HEK293 (cell line): ENCODE results near the gene PRR19.
A peak's percentile ranks its signal among the peaks of the same experiment; 100 is the strongest.

ENCODE experiments used
- CTCF ChIA-PET: fragments of 350-600 bp; formaldehyde crosslinking; extraction: SDS; loops from one replicate; lab custom pipeline; 2021; ENCODE audit warnings: antibody characterized with exemption; lab: Yijun Ruan, JAX
- POLR2A ChIA-PET: fragments of 300-600 bp; formaldehyde crosslinking; extraction: SDS; loops from one replicate; lab custom pipeline; 2020; ENCODE audit warnings: antibody characterized with exemption, inconsistent platforms; lab: Yijun Ruan, JAX
- H3K27ac ChIP-seq: fragments of 200-500 bp; sonication (Bioruptor generic); 2 replicates; pipeline ENCODE4 v1.5.1; 2014; ENCODE audit warnings: low read depth, low read length, control low read depth, inconsistent platforms; ENCODE audit errors: extremely low read depth
- H3K36me3 ChIP-seq, 2 experiments: fragments of 200-500 bp in 1 of 2; sonication (Bioruptor generic) in 1 of 2; 1 replicate in 1 of 2; 2 replicates in 1 of 2; pipeline ENCODE4 v1.5.1; 2014 to 2017; ENCODE audit warnings: inconsistent platforms in 2 of 2, low read length in 2 of 2; ENCODE audit not compliant: control insufficient read depth in 2 of 2, insufficient read depth in 1 of 2
- H3K4me1 ChIP-seq: fragments of 200-500 bp; sonication (Bioruptor generic); 2 replicates; pipeline ENCODE4 v1.5.1; 2014; ENCODE audit warnings: mild to moderate bottlenecking, low read length, inconsistent platforms; ENCODE audit not compliant: control insufficient read depth, insufficient read depth
- H3K4me3 ChIP-seq: 2 replicates; pipeline ENCODE4 v1.5.1; 2011; ENCODE audit warnings: low read depth, mild to moderate bottlenecking, control low read depth, low read length, moderate library complexity
- H3K9me3 ChIP-seq: fragments of 200-500 bp; sonication (Bioruptor generic); 2 replicates; pipeline ENCODE4 v1.5.1; 2014; ENCODE audit warnings: low read depth, low read length, inconsistent platforms; ENCODE audit not compliant: control insufficient read depth, insufficient read depth
- EGR2 ChIP-seq: fragments of 450-650 bp; formaldehyde crosslinking; IDR thresholded peaks from 2 replicates; pipeline ENCODE4 v1.5.1; 2016; ENCODE audit warnings: low read depth, missing biosample characterization, missing genetic modification characterization
- GLI2 ChIP-seq: fragments of 450-650 bp; formaldehyde crosslinking; IDR thresholded peaks from 2 replicates; pipeline ENCODE4; 2017; ENCODE audit warnings: missing biosample characterization, missing genetic modification characterization, low read depth, borderline replicate concordance
- GLI4 ChIP-seq: fragments of 450-650 bp; formaldehyde crosslinking; IDR thresholded peaks from 2 replicates; pipeline ENCODE4 v1.5.1; 2016; ENCODE audit warnings: missing biosample characterization, missing genetic modification characterization
- SALL2 ChIP-seq: fragments of 450-650 bp; formaldehyde crosslinking; IDR thresholded peaks from 2 replicates; pipeline ENCODE4 v1.5.0; 2017; ENCODE audit warnings: missing biosample characterization, mild to moderate bottlenecking, missing genetic modification characterization, borderline replicate concordance
- SP2 ChIP-seq: fragments of 450-650 bp; formaldehyde crosslinking; IDR thresholded peaks from 2 replicates; pipeline ENCODE4 v1.5.1; 2016; ENCODE audit warnings: missing biosample characterization, missing genetic modification characterization
- SP7 ChIP-seq: fragments of 450-650 bp; formaldehyde crosslinking; IDR thresholded peaks from 2 replicates; pipeline ENCODE4 v1.5.1; 2016; ENCODE audit warnings: missing biosample characterization, missing genetic modification characterization
- WT1 ChIP-seq: fragments of 450-650 bp; formaldehyde crosslinking; IDR thresholded peaks from 2 replicates; pipeline ENCODE4 v1.5.1; 2016; ENCODE audit warnings: missing biosample characterization, missing genetic modification characterization
- ZBTB20 ChIP-seq: fragments of 450-650 bp; formaldehyde crosslinking; IDR thresholded peaks from 2 replicates; pipeline ENCODE4 v1.5.1; 2016; ENCODE audit warnings: missing biosample characterization, missing genetic modification characterization
- ZBTB48 ChIP-seq: fragments of 450-650 bp; formaldehyde crosslinking; IDR thresholded peaks from 2 replicates; pipeline ENCODE4 v1.5.1; 2016; ENCODE audit warnings: missing biosample characterization, missing genetic modification characterization
- ZBTB8A ChIP-seq: fragments of 450-650 bp; formaldehyde crosslinking; IDR thresholded peaks from 2 replicates; pipeline ENCODE4 v1.5.1; 2016; ENCODE audit warnings: missing biosample characterization, missing genetic modification characterization
- ZFHX2 ChIP-seq: fragments of 450-650 bp; formaldehyde crosslinking; conservative IDR thresholded peaks from 2 replicates; pipeline ENCODE4 v1.5.1; 2016; ENCODE audit warnings: missing biosample characterization, missing genetic modification characterization
- ZFP37 ChIP-seq: fragments of 450-650 bp; formaldehyde crosslinking; IDR thresholded peaks from 2 replicates; pipeline ENCODE4 v1.5.1; 2016; ENCODE audit warnings: missing biosample characterization, missing genetic modification characterization
- ZNF24 ChIP-seq: fragments of 450-650 bp; formaldehyde crosslinking; IDR thresholded peaks from 2 replicates; pipeline ENCODE4 v1.5.1; 2016; ENCODE audit warnings: missing biosample characterization, missing genetic modification characterization
- ZNF274 ChIP-seq, 2 experiments: fragments of 200-500 bp in 1 of 2; fragments of 450-650 bp in 1 of 2; sonication (Bioruptor generic) in 1 of 2; formaldehyde crosslinking in 1 of 2; IDR thresholded peaks; 2 replicates each; pipeline versions ENCODE4 v1.5.1 to v1.6.1; 2014 to 2016; ENCODE audit warnings: borderline replicate concordance in 1 of 2, inconsistent platforms in 1 of 2, low read length in 1 of 2, missing biosample characterization in 1 of 2, missing genetic modification characterization in 1 of 2
- ZNF354C ChIP-seq: fragments of 450-650 bp; formaldehyde crosslinking; IDR thresholded peaks from 2 replicates; pipeline ENCODE4 v1.5.1; 2016; ENCODE audit warnings: missing biosample characterization, missing genetic modification characterization, low read depth, borderline replicate concordance
- ZNF366 ChIP-seq: fragments of 450-650 bp; formaldehyde crosslinking; conservative IDR thresholded peaks from 2 replicates; pipeline ENCODE4 v1.5.1; 2016; ENCODE audit warnings: missing biosample characterization, missing genetic modification characterization
- ZNF423 ChIP-seq: fragments of 450-650 bp; formaldehyde crosslinking; IDR thresholded peaks from 2 replicates; pipeline ENCODE4 v1.5.1; 2016; ENCODE audit warnings: missing biosample characterization, missing genetic modification characterization
- ZNF48 ChIP-seq: fragments of 450-650 bp; formaldehyde crosslinking; IDR thresholded peaks from 2 replicates; pipeline ENCODE4 v1.5.1; 2016; ENCODE audit warnings: missing biosample characterization, missing genetic modification characterization
- ZNF530 ChIP-seq: fragments of 450-650 bp; formaldehyde crosslinking; IDR thresholded peaks from 2 replicates; pipeline ENCODE4 v1.5.1; 2016; ENCODE audit warnings: low read depth, missing biosample characterization, missing genetic modification characterization
- ZNF549 ChIP-seq: fragments of 450-650 bp; IDR thresholded peaks from 2 replicates; pipeline ENCODE4 v1.5.1; 2018; ENCODE audit warnings: missing biosample characterization, missing genetic modification characterization, mild to moderate bottlenecking, inconsistent platforms, moderate library complexity
- ZNF561 ChIP-seq: fragments of 450-650 bp; IDR thresholded peaks from 2 replicates; pipeline ENCODE4 v1.5.1; 2018; ENCODE audit warnings: missing biosample characterization, missing genetic modification characterization, borderline replicate concordance
- ZNF585B ChIP-seq: fragments of 450-650 bp; formaldehyde crosslinking; IDR thresholded peaks from 2 replicates; pipeline ENCODE4 v1.5.1; 2016; ENCODE audit warnings: missing biosample characterization, missing genetic modification characterization
- ZNF777 ChIP-seq: fragments of 450-650 bp; formaldehyde crosslinking; IDR thresholded peaks from 2 replicates; pipeline ENCODE4 v1.5.1; 2017; ENCODE audit warnings: missing biosample characterization, missing genetic modification characterization, borderline replicate concordance
- TF ChIP-seq, protein P1 (sequence below): fragments of 450-650 bp; formaldehyde crosslinking; IDR thresholded peaks from 2 replicates; pipeline ENCODE4 v1.5.1; 2016; ENCODE audit warnings: missing biosample characterization, missing genetic modification characterization
- TF ChIP-seq, protein P2 (sequence below): sonication (generic); formaldehyde crosslinking; IDR thresholded peaks from 2 replicates; pipeline ENCODE4 v1.8.1; 2022; ENCODE audit warnings: mild to moderate bottlenecking, moderate library complexity, missing genetic modification reagents
- TF ChIP-seq, protein P3 (sequence below): fragments of 450-650 bp; formaldehyde crosslinking; conservative IDR thresholded peaks from 2 replicates; pipeline ENCODE4 v1.5.1; 2016; ENCODE audit warnings: low read depth, missing biosample characterization, missing genetic modification characterization

Gene PRR19

DNA sequence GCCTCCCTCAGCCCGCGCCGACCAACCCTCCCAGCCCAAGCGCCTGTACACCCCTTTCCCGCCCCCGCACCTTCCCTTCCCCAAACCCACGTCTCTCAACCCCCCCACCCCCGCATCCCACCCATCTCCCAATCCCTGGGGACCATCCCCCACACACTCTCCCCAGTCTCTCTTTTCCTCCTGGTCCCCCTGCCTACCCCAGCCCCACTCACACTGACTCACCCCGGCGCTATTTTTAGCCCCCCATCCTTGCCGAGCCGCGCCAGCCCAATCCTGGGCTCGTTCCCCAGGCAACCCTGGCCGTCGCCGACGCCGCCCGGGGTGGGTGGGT lies 21.2 kb upstream of the PRR19 start:
- peaks cover 0 to 6% of the 10 kb centered on the region in 2 experiments; a peak in 1 of 3 replicates for H3K36me3 ChIP-seq
- H3K4me3 ChIP-seq, result peak overlapping the region; percentile 55
- no peaks in the 10 kb centered on the region for H3K9me3 ChIP-seq
- H3K4me1 ChIP-seq, result peaks cover 51% of the 10 kb centered on the region
- peak overlapping the region; percentile 92 for H3K27ac ChIP-seq
- CTCF ChIA-PET, result interaction anchor here (1.0 to 7.5 kb wide), 4 partner anchors 10 to 99 kb away, joined by 3 to 276 read pairs (median 35); partner anchors contain the start of genes CIC and GSK3A
- POLR2A ChIA-PET, result interaction anchor here (1.1 to 12.3 kb wide), 5 partner anchors 13 to 47 kb away, joined by 3 to 242 read pairs (median 6); partner anchors contain the start of genes GSK3A, PAFAH1B3 and PRR19
- TF ChIP-seq, protein P1, sequence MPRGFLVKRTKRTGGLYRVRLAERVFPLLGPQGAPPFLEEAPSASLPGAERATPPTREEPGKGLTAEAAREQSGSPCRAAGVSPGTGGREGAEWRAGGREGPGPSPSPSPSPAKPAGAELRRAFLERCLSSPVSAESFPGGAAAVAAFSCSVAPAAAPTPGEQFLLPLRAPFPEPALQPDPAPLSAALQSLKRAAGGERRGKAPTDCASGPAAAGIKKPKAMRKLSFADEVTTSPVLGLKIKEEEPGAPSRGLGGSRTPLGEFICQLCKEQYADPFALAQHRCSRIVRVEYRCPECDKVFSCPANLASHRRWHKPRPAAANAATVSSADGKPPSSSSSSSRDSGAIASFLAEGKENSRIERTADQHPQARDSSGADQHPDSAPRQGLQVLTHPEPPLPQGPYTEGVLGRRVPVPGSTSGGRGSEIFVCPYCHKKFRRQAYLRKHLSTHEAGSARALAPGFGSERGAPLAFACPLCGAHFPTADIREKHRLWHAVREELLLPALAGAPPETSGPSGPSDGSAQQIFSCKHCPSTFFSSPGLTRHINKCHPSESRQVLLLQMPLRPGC (tag by site-specific recombination), result no peak
- TF ChIP-seq ZNF561, result no peak
- no peak for TF ChIP-seq WT1 (tag by site-specific recombination)
- TF ChIP-seq ZBTB20, result no peak
- TF ChIP-seq, protein P2, sequence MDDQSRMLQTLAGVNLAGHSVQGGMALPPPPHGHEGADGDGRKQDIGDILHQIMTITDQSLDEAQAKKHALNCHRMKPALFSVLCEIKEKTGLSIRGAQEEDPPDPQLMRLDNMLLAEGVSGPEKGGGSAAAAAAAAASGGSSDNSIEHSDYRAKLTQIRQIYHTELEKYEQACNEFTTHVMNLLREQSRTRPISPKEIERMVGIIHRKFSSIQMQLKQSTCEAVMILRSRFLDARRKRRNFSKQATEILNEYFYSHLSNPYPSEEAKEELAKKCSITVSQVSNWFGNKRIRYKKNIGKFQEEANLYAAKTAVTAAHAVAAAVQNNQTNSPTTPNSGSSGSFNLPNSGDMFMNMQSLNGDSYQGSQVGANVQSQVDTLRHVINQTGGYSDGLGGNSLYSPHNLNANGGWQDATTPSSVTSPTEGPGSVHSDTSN (CRISPR knock-in tag), result 0 out of 2 replicates have a peak, but pooled peaks have one; percentile 4
- TF ChIP-seq EGR2 (tag by site-specific recombination), result peak; percentile 91
- peak; percentile 96 for TF ChIP-seq ZFHX2
- peak; percentile 68; the same call in 1 of the 2 replicates for TF ChIP-seq ZBTB8A

DNA sequence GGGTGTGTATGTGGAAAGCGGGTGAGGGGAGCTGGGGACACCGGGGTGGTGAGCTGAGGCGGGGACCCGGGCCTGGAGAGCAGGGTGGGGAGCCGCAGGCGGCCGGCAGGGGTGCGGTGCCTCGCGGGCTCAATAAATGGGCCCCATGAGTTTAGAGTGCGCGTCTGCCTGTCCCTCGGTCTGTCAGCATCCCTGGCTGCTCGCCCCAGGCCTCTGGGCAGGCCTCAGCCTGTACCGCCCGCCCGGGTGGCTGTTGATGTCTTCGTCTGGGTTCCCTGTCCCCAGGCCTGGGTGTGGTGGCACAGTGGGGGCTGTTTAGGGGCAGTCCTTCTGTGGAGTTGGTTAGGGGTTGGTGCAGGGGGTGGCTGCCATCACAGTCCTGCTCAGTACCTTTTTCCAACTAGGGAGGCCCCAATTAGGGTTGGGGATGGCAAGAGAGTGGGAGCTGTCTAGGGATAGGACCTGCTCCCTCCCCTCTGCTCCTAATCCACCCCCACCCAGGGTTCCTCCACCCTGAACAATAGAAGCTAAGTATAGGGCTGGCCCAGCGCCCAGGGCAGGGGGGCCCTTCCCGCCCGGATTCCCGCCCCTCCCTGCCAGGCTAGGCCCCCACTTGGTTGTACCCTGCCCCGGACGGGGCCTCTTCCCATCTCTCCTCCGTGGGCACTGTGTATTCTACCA lies 20.6 kb upstream of the PRR19 start:
- Histone ChIP-seq H3K4me3 (peak overlapping the region; percentile 23), H3K4me1 (peaks cover 56% of the 10 kb centered on the region)
- no peak for TF ChIP-seq GLI4 (tag by site-specific recombination)
- TF ChIP-seq SP2 (tag by site-specific recombination), result peak; percentile 55
- TF ChIP-seq, protein P2 (CRISPR knock-in tag), result no peak
- TF ChIP-seq GLI2 (tag by site-specific recombination), result no peak
- TF ChIP-seq SALL2 (tag by site-specific recombination), result no peak
- TF ChIP-seq ZFP37, result no peak
- TF ChIP-seq ZBTB48 (tag by site-specific recombination), result peak; percentile 99
- TF ChIP-seq ZBTB8A, result peak; percentile 76
- 0 out of 2 replicates have a peak, but pooled peaks have one; percentile 32 for TF ChIP-seq ZNF423 (tag by site-specific recombination)
- TF ChIP-seq ZNF274 (IDR thresholded peaks at IDR 0.05; ENCODE audit: low read length), result no peak
- TF ChIP-seq ZNF274 (tag by site-specific recombination; IDR thresholded peaks at IDR 0.05; ENCODE audit: borderline replicate concordance), result no peak
- TF ChIP-seq ZNF366 (tag by site-specific recombination), result peak; percentile 69
- no peak for TF ChIP-seq ZNF549 (tag by site-specific recombination)
- TF ChIP-seq ZNF530, result no peak
- TF ChIP-seq ZNF48 (tag by site-specific recombination), result no peak
- TF ChIP-seq ZNF354C (tag by site-specific recombination), result no peak
- TF ChIP-seq, protein P3, sequence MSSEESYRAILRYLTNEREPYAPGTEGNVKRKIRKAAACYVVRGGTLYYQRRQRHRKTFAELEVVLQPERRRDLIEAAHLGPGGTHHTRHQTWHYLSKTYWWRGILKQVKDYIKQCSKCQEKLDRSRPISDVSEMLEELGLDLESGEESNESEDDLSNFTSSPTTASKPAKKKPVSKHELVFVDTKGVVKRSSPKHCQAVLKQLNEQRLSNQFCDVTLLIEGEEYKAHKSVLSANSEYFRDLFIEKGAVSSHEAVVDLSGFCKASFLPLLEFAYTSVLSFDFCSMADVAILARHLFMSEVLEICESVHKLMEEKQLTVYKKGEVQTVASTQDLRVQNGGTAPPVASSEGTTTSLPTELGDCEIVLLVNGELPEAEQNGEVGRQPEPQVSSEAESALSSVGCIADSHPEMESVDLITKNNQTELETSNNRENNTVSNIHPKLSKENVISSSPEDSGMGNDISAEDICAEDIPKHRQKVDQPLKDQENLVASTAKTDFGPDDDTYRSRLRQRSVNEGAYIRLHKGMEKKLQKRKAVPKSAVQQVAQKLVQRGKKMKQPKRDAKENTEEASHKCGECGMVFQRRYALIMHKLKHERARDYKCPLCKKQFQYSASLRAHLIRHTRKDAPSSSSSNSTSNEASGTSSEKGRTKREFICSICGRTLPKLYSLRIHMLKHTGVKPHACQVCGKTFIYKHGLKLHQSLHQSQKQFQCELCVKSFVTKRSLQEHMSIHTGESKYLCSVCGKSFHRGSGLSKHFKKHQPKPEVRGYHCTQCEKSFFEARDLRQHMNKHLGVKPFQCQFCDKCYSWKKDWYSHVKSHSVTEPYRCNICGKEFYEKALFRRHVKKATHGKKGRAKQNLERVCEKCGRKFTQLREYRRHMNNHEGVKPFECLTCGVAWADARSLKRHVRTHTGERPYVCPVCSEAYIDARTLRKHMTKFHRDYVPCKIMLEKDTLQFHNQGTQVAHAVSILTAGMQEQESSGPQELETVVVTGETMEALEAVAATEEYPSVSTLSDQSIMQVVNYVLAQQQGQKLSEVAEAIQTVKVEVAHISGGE (tag by site-specific recombination), result peak; percentile 45
- TF ChIP-seq ZNF585B (tag by site-specific recombination), result no peak
- TF ChIP-seq ZNF24, result no peak
- 0 out of 2 replicates have a peak, but pooled peaks have one; percentile 7 for TF ChIP-seq ZNF777 (tag by site-specific recombination)
- TF ChIP-seq SP7 (tag by site-specific recombination), result 0 out of 2 replicates have a peak, but pooled peaks have one; percentile 89

More for the DNA sequence above, 20.6 kb upstream of the PRR19 start:
- Histone ChIP-seq H3K9me3 (no peaks in the 10 kb centered on the region), H3K36me3 (peaks cover 0 to 1% of the 10 kb centered on the region in 2 experiments; a peak in 1 of 3 replicates), H3K27ac (peak overlapping the region; percentile 89)
- ChIA-PET CTCF (interaction anchor here (0.6 to 7.5 kb wide), 9 partner anchors 11 to 166 kb away, joined by 3 to 276 read pairs (median 4); partner anchors contain the start of genes CIC and GSK3A), POLR2A (interaction anchor here (0.7 to 12.3 kb wide), 7 partner anchors 12 to 322 kb away, joined by 3 to 242 read pairs (median 4); partner anchors contain the start of genes GSK3A and RABAC1)
